SKM-1 treated with dmso at 0.1 percent for 144 hours (cell line): Measurements from ENCODE around the gene ZNF154.

Source experiments
- DNase-seq: peaks from one replicate; lab custom pipeline; 2025; ENCODE audit not compliant: unreplicated experiment; lab: John Stamatoyannopoulos, UW

The ZNF154 gene

DNA sequence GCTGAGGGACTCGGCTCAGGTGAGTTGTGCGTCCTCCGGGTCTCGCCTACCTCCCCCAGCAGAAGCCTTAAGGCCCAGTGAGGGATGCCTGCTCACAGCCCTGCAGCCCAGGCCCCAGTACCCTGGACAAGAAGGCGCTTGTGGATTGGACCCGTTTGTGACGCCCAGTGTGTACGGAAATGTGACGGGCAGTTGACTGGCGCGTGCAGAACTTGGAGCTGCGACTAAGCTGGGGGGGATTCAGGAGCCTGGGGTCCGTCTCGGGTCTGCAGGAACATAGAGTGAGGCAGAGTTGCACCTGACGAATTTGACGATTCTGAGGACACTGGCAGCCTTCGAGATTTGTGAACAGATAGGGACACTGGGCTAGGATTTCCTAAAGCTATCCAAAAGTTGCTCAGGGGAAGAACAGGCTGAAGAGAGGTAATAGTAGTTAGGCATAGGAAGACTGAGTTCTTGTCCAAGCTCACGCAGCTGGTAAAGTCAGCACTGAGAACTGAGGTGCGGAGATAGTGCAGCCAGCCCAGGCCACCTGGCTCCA lies 26.7 kb downstream of the ZNF154 start:
- no peak for DNase-seq

DNA sequence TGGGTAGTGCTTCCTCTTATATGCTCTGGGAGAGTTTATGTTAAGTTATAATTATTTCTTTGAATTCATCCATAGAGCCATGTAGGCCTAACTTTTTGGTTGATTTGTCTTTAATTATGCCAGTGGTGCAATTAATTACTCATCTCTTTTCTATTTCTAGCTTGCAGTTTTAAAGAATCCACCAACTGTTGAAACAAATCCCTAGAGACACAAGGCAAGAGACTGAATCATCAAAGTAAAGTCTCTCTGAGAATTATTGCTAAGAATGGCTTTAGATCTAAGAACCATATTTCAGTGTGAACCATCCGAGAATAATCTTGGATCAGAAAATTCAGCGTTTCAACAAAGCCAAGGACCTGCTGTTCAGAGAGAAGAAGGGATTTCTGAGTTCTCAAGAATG lies 33.1 kb downstream of the ZNF154 start:
- no peak for DNase-seq

DNA sequence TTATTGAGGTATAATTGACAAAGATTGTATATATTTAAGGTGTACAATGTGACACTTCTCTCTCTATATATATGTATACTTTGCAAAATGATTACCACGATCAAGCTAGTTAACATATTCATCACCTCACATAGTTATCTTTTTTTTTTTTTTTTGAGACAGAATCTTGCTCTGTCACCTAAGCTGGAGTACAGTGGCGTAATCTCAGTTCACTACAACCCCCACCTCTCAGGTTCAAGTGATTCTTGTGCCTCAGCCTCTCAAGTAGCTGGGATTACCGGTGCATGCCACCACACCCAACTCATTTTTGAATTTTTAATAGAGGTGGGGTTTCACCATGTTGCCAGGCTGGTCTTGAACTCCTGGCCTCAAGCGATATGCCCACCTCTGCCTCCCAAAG lies 36.5 kb downstream of the ZNF154 start:
- DNase-seq, result no peak

DNA sequence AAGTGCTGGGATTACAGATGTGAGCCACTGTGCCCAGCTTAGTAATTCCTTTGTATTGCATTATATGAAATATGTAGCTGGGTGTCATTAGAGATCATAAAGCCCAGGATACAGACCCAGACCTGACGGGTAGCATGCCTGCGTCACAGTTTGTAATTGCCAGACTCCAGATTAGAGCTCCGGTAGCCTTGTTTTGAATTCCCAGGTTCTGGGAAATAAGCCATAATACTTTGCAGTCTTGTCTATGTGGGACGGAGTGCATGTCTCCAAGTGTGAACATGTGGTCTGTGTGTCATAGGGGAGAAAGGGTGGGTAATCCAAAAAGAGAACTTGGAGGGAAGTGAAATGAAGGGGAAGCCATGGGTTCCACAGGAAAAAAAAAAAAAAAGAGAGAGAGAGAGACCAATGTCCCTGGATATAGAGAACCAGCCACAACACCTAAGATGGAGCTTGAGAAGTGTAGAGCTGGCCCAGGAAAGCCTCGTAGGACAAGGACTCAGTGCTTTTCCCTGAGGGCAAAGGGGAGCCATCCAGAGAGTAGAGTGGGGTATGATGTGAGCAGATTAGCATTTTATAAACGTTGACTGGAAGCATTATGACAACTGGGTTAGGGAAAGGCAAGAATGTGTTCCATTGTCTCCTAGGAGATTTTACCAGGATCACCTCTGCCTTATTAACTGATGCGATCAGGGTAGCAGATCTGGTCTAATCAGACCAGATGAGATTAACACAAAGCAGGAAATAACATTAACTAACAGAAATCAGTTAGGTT lies 37.7 kb downstream of the ZNF154 start:
- no peak for DNase-seq

DNA sequence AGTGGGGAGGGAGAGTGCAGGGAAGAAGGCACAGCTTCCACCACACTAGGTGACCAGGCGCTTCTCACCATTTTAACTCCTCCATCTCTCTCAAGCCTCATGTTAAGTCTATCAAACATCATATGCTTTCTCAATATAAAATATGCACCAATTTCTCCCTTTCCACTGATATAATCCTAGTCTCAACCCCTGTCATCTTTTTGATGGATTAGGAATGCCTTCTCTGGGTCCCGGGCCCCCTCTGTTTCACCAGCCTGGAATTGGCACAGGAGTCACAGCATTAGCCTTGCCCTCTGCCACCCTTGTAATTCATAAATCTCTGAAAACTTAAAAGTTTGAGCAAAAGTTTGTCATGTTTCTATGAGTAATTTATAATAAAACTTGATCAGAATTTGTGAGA lies 40.4 kb downstream of the ZNF154 start, which contains the start of gene ZSCAN4:
Gene ZSCAN4, plus strand, starts transcription at position 301 of the 400 bp plus-strand sequence. CDS start 7,211 bp downstream, outside the sequence.
- DNase-seq, result no peak

DNA sequence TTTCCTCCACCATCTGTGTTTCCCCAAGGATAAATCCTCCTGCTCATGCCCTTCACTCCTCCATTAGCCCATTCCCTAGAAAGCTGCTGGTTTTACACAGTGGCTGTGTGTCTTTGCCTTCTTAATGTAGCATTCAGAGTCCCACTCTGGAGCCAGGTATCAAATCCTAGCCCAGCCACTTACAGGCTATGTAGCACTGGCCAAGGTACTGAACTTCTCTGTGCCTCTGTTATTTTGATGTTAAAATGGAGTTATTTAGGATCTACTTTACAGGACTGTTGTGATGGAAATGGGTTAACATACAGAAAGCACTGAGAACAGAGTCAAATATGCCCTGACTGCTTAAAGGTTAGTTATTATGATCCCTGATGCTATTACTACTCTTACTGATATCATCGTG lies 41.8 kb downstream of the ZNF154 start:
- no peak for DNase-seq

DNA sequence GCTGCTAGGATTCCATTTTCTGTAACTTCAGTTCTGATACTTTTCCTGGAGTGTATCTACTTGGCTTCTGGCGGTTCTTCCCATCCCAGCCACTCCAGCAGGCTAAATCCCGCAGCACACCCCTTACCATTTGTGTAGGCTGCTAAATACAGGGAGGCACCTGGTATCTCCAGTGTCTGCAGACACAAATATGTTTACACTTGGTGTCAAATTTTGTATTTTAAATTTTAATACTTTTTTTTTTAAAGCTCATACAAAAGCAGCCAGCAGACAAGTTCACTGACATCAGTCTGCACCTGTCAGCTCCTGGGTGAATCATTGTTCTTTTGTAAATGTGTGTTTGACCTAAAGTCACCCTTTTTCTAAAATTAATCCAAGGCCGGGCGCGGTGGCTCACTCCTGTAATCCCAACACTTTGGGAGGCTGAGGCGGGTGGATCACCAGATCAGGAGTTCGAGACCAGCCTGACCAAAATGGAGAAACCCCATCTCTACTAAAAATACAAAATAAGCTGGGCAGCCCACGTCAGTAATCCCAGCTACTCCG lies 43.7 kb downstream of the ZNF154 start:
- DNase-seq, result no peak

DNA sequence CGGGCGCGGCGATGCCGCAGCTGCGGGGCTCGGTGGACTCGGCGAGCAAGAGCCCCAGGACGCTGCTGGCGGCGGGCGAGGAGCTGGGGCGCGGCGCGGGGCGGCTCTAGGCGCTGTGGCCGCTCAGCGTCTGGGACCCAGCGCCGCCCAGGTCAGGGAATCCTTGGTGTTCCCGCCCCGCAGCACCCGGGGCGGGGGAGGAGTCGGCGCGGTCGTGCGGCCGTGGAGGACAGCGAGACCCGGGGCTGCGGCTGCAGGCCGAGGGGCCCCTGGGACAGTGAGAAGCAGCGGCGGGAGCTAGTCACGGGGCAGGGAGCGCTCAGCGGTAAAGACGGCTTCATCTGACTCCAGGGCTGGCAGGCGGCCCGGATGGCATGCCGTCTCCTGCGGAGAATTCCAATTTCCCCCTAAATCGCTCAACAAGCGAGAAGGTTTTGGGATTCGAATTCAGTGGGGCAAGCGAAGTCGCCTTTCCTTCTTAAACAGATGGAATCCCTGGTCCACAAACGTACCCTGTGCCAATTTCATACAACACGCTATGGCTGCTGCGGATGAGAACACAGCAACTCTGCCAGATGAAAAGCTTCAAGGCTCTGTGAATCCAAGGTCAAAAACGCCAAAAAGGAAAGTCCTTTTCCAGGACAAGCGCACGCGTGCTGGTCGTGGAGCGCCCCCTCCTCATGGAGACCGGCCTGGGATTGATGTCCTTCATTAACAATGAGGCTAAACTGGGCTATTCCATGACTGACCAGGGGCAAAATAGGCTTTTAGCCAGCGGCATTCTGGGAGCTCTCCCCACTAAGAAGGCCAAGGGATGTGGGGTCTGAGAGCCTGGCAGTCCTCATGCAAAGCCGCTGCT lies 44.5 kb downstream of the ZNF154 start:
- no peak for DNase-seq

DNA sequence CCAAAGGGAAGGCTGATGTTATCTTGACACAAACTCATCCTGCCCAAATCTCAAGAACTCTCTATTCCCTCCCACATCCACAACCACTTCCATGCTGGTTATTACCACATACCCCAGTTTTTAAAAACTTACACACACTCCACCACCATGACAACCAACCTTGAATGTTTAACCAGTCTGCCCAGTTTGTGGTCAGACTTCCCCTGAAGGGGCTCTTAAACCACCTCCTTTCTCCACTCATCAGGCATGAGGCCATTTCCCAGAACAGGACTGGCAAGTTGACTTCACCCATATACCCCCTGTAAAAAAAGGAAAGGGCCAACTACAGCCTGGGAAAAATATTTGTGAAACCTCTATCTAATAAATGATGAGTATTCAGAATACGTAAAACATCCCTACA lies 52.7 kb downstream of the ZNF154 start:
- DNase-seq, result no peak

DNA sequence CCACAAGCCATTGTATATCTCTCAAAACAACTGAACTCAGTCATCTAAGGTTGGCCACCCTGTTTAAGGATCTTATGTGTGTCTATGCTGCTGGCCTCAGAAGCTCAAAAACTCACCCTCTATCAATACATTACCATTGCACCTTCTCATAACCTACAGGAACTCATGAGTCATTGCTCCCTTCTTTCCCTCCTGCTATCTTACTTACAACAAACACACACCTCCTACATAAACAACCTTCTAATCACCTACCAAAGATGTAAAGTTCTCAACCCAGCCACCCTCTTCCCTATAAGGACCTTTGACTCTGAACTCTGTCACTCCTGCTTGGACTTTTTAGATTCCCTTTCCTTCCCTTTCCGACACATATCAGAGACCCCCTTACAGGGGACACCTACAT lies 53.6 kb downstream of the ZNF154 start:
- DNase-seq, result no peak

DNA sequence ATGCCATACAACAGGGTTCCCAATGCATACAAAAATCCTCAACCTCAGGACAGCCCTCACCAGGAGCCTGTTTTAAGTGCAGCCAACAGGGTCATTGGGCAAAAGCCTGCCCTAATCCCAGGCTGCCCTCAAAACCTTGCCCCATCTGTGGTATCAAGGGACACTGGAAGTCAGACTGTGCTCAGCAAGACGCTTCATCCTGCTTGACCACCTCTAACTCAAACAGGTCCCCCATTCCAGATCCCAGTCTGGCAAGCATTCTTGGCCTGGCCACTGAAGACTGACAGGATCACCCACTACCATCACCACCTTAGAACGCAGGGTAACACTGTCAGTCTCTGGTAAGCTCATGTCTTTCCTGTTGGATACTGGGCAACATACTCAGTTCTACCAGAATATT lies 55.3 kb downstream of the ZNF154 start:
- DNase-seq, result no peak

DNA sequence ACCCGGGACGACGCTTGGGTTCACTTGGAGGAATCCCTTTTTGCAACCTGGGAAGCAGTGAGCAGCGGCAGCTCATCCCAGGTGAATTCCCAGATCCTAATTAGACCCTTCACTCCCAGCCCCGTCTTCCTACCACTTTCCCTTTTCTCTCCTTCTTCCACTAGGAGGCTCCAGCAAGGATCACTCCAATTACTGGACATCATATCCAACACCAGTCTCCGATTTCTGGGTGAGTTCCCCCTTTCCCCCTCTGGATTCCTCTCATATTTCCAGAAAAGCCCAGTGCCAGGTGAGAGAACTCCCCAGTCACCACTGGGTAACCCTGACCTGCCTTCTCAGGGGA lies 57.4 kb downstream of the ZNF154 start:
- DNase-seq, result no peak

DNA sequence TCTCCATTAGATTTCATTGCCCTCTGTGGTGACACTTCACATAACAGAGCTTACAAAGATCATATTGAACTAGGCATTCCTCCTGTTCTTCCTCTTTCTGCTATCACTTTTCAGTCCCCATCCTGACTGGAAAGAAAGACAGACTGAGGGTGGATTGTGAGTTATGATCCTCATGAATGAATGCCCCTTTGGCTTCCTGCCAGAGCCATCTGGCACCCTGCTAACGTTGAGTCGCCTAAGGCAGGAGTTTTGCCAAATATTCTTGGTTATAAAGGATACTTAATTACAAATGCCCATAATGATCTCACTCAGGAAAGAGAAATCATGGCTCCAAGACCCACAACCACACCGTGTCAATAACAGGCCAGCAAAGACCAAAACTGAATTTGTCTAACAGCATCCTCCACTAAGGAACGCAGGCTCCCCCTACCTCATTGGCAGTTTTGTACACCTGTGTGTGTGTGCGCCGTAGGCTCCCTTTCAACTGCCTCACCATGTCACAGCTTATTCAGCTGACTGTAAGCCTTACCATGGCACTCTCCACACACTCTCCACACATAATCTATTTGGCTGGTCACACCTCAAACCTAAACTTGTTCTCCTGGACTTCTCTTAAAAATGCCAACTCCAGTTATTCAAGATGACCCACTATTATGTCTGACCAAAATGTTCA lies 60.5 kb downstream of the ZNF154 start:
- no peak for DNase-seq
